NCI-H82 treated with DMSO at 0.1 percent for 48 hours (cell line): ENCODE data around the gene WDR93.
A peak's percentile ranks its signal among the peaks of the same experiment; 100 is the strongest.

ENCODE experiments used
- DNase-seq: peaks from one replicate; lab custom pipeline; 2025; ENCODE audit not compliant: unreplicated experiment; lab: John Stamatoyannopoulos, UW

The WDR93 gene

GRCh38 chr15:89662893-89663626 lies 27.6 kb upstream of the WDR93 start:
- DNase-seq, result no peak

- no peak for DNase-seq
Observed at GRCh38 chr15:89664441-89665350, 25.9 kb upstream of the WDR93 start.

- no peak for DNase-seq
Observed at GRCh38 chr15:89665449-89666181, 25.0 kb upstream of the WDR93 start.

GRCh38 chr15:89666184-89666857 lies 24.3 kb upstream of the WDR93 start:
- no peak for DNase-seq

GRCh38 chr15:89666858-89667705 lies 23.5 kb upstream of the WDR93 start:
- no peak for DNase-seq

GRCh38 chr15:89667706-89667960 lies 23.0 kb upstream of the WDR93 start:
- DNase-seq, result no peak

GRCh38 chr15:89668171-89668570 lies 22.4 kb upstream of the WDR93 start:
- no peak for DNase-seq

- DNase-seq, result no peak
Observed at GRCh38 chr15:89669309-89669865, 21.2 kb upstream of the WDR93 start.

- DNase-seq, result no peak
Observed at GRCh38 chr15:89669941-89670340, 20.7 kb upstream of the WDR93 start.

- DNase-seq, result no peak
Observed at GRCh38 chr15:89670971-89671560, 19.5 kb upstream of the WDR93 start.

GRCh38 chr15:89671687-89672086 lies 18.9 kb upstream of the WDR93 start:
- DNase-seq, result no peak

GRCh38 chr15:89672221-89673164 lies 18.1 kb upstream of the WDR93 start:
- no peak for DNase-seq

- peak; percentile 20 for DNase-seq
Observed at GRCh38 chr15:89673165-89673512, 17.5 kb upstream of the WDR93 start.

- no peak for DNase-seq
Observed at GRCh38 chr15:89674526-89674925, 16.1 kb upstream of the WDR93 start.

GRCh38 chr15:89675606-89676005 lies 15.0 kb upstream of the WDR93 start:
- no peak for DNase-seq

GRCh38 chr15:89677381-89677780 lies 13.2 kb upstream of the WDR93 start:
- DNase-seq, result no peak

GRCh38 chr15:89679212-89679611 lies 11.4 kb upstream of the WDR93 start, which contains the start of gene PLIN1:
Gene PLIN1 (minus strand): TSS chr15:89679367. CDS start chr15:89677489, 1,878 bp downstream.
- no peak for DNase-seq

- no peak for DNase-seq
Observed at GRCh38 chr15:89680282-89680873, 10.2 kb upstream of the WDR93 start.
